Measurements from ENCODE around the gene CROT.

CROT gene

DNA sequence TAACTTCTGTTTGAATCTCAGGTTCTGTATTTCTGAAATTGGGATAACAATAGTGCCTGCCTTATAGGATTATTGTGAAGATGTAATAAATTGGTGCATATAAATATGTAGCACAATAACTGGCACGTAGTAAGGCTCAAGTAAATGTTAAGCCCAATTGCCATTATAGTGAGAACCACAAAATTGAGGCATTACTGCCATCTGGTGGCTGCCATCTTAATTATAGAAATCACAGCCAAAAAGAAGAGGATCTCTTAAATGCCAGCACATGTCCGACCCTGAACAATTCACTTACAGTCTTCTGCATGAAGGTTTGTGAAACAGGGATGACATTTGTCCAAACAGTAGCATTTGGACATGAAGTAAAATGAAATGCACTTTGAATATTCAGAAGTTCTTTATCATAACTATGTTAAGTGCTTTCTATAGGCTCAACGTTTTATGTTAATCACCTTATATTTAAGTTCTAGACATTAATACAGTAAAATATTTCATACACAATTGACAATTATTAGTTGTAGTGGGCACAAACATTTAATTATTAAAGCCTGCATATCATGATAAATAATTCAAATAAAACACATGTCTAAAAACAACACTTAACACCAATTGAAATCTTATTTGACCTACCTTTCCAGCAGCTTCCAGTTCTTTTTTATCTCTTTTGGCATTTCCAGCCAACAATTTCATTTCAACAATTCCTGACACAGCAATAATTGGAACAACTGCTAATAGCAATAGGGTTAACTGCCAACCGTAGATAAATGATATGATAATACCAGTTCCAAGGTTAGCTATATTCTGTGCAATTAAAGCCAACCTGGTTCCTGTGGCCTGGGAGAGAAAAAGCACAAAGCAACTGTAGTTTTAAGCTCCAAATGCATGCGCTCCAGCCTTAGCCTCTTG is 71.5 kb downstream of the CROT start:
- DNase-seq, result peak; percentile 55

DNA sequence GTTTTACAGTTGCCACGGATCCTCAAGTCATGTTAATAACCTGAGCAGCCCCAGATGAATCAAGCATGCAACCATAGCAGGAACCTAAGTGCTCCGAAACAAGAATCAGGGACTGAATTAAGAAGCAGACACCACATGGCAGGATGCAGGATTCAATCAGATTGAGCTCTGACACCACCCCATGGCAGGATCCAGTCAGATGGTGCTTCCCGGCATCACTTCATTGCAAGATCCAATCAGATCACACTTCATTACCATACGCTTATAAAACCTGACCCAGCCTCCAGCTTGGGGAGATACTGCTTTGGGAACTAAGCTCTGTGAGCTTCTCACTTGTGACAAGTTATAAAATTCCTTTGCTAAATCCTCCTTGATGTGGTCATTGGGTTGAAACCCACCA is 74.7 kb downstream of the CROT start:
- DNase-seq, result no peak

DNA sequence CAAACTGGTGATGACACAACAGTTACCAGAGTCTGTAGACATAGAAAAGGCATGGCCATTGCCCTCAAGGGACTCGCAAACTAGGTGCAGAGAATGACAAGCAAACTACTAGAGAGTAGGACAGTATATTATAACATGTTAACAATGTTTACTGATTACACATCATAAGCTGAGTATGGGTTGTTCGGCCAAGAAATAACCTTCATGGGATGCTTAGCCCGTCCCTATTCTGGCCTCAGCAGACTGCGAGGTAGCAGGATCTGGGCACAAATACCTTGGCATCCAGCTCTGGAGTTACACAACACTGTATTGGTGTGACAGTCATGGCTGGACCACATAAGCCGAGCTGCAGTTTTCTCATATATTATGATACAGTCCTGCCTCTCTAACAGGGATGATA is 78.6 kb downstream of the CROT start:
- DNase-seq, result no peak

GRCh38 chr7:87426160-87426559 is 80.7 kb downstream of the CROT start:
- no peak for DNase-seq

DNA sequence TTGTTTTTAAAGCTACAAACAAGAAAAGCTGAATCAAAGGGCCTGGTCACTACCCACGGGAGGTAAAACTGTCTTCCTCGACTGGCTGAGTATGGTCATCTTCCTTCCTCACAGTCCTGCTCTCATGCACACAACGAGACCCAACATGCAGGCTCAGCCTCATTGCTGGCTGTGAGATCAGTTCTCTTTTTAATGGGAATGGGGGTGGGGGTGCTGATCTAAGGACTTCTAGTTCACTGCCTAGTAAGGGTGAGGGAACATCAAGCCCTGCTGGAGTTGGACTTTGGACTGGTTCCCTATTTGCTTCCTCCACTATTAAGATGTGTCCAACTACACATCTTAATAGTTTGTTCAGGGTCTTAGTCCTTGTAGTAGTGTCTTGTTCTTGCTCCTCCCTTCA is 81.8 kb downstream of the CROT start:
- no peak for DNase-seq

- no peak for DNase-seq
Observed at GRCh38 chr7:87432536-87432935, 87.1 kb downstream of the CROT start.

DNA sequence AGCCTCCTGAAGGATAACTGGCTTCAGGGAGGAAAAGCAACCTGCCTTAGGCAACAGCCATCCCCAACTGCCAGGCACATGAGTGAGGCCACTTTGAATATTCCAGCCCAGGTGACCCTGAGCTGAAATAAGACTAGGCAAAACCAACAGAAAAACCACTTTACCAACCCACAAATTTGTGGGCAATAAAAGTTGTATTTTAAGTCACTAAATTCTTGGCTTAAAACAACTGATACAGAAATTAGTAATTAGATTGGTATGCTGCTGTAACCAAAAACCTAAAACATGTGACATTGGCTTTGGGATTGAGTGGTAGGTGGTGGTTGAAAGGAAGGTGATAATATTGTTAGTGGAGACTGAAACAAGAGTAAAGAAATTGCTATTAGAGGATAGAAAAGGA is 90.1 kb downstream of the CROT start:
- peak; percentile 26 for DNase-seq

DNA sequence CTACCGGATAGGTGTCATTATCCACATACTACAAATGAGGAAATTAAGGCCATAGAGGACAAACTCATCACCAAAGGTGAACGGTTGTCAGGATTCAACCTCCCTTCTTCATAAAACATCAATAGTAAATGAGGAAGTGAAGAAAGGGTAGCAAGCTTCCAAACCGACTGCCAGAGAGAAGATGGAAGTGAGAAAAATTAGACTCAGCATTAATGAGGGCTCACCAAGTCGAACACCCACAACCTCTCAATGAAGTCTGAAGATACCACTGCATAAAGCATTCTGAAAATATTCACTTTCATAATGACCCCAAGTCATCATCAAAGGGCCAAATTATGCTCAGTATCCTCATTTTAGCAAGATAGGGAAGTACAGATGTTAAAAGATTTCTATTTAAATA is 100.4 kb downstream of the CROT start:
- DNase-seq, result no peak

DNA sequence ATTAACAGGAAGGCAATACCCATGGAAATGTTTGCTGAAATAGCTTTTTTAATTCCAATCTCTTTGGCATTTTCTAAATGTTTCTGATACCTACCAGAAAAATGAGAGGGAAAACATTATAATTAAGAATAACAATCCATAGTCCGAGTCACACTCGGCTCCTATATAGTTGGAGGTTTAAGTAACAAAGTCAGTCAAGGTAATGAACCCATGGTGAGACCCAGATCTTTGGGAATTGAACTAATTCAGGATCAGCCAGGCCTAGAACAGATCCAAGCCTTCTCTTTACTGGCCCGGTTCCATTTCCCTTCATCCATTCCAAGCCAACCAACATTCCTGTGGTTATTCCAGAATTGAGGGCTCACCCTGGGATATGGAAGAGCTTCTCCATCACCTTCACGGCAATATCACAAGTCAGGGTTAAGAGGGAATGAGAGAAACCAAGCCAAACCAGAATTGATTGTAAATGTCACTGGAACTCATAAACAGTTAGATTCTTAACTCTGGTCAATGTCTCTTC is 101.7 kb downstream of the CROT start:
- DNase-seq, result peak; percentile 56

DNA sequence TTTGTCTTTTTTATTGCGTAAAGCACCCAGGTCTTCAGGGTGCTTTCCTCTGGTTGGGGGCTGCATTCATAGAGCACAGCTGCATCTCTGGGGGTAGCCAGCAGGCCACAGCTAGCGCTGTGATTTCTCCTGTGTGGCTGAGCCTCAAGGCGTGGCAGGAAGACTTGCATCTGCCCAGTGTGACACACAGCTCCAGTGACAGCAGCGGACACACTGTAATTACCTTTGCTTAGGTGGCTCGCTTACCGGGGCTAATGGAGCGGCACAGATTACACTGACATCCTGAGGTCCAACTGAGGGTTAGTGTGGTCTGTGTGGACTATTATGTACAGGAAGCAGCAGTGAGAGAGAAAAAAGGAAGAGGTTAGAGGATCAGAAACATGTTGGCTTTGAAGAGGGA is 102.9 kb downstream of the CROT start:
- no peak for DNase-seq
